OCI-LY3 (cell line): ENCODE results near the gene RPS6KA1.

ENCODE experiments used
- EZH2phosphoT487 ChIP-seq: fragments of 200-600 bp; shearing (Covaris generic); IDR thresholded peaks from 2 replicates; pipeline ENCODE4 v1.6.1; 2018; ENCODE audit warnings: antibody characterized with exemption, mixed run types, low read depth
- TF ChIP-seq, protein P1 (sequence below): fragments of 200-600, 300-600 bp; sonication (generic); IDR thresholded peaks from 2 replicates; pipeline ENCODE4 v1.5.1; 2014; ENCODE audit warnings: antibody characterized with exemption, low read length, low read depth

DNA sequence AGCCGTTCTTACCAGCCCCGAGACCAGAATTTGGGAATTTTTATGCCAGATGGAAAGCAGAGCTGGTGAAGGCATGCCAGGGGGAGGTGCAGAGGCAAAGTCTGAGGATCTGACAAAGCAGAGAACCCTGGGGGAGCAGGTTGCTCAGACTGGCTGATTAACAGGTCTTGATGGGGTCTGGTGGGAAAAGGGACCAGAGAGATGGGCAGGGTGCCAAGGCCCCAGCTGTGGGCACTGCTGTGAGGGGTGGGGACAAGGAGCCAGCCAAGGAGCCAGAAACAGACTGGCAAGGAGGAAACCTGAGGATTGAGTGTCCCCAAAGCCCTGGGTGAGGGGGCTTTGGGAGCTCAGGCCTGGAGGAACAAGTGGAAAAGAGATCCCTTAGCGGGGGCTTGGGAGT is 21.4 kb downstream of the RPS6KA1 start:
- TF ChIP-seq, protein P1, sequence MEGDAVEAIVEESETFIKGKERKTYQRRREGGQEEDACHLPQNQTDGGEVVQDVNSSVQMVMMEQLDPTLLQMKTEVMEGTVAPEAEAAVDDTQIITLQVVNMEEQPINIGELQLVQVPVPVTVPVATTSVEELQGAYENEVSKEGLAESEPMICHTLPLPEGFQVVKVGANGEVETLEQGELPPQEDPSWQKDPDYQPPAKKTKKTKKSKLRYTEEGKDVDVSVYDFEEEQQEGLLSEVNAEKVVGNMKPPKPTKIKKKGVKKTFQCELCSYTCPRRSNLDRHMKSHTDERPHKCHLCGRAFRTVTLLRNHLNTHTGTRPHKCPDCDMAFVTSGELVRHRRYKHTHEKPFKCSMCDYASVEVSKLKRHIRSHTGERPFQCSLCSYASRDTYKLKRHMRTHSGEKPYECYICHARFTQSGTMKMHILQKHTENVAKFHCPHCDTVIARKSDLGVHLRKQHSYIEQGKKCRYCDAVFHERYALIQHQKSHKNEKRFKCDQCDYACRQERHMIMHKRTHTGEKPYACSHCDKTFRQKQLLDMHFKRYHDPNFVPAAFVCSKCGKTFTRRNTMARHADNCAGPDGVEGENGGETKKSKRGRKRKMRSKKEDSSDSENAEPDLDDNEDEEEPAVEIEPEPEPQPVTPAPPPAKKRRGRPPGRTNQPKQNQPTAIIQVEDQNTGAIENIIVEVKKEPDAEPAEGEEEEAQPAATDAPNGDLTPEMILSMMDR = no peak
- TF ChIP-seq EZH2phosphoT487 = no peak
